HG03439 (cell line): Measurements from ENCODE around the gene CCDC69.
"Not testable (repeated sequence)": the region's sequence is repeated elsewhere in the genome, so short reads cannot be mapped to it uniquely, and the experiment has no call there.

ENCODE experiments used
- ATAC-seq: cut with Tn5 transposase; IDR thresholded peaks from one replicate; pipeline ENCODE4 v1.9.1; 2021; ENCODE audit warnings: mild to moderate bottlenecking, moderate library complexity; ENCODE audit not compliant: unreplicated experiment

The CCDC69 gene

DNA sequence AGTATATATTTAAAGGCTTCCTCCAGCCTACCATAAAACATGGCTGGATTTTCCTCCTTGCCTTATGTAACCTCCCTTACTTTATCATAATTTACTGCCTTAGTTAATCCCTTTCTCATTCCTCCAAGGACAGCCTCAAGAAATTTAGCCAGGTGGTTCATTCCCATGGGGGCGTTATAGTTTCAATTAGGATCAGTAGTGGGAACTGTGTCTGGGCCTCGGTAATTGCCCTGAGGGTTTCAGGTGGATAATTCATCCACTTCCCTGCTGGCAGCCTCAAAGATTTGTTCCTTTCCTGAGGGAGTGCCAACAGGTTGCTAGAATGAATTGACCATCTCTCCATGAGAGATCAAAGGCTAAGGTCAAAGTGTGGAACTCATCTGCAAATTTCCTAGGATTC lies 24.8 kb upstream of the CCDC69 start:
- no peak for ATAC-seq

- ATAC-seq: no peak
These were observed 21.9 kb upstream of the CCDC69 start for GRCh38 chr5:151245680-151246219.

GRCh38 chr5:151244206-151244605 lies 20.3 kb upstream of the CCDC69 start:
- no peak for ATAC-seq

GRCh38 chr5:151243564-151243963 lies 19.7 kb upstream of the CCDC69 start:
- no peak for ATAC-seq

DNA sequence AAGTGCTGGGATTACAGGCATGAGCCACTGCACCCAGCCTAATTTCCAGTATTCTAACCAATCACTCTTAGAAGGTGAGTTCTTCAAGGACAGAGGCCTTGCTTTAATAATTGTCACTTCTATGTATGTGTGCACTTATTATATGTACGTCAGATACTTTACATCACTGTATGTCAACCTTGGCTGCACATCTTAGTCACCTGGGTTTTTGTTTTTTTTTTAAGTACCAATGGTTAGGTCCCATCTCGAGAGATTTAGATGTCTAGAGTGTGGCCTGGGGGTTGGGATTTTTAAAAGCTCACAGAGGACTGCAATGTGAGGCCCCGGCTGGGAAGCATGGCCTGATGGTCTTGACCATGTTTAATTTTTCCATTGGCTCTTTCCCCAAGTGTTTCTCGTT lies 19.2 kb upstream of the CCDC69 start:
- ATAC-seq: no peak

- ATAC-seq: no peak
These were observed 17.2 kb upstream of the CCDC69 start for GRCh38 chr5:151240924-151241635.

DNA sequence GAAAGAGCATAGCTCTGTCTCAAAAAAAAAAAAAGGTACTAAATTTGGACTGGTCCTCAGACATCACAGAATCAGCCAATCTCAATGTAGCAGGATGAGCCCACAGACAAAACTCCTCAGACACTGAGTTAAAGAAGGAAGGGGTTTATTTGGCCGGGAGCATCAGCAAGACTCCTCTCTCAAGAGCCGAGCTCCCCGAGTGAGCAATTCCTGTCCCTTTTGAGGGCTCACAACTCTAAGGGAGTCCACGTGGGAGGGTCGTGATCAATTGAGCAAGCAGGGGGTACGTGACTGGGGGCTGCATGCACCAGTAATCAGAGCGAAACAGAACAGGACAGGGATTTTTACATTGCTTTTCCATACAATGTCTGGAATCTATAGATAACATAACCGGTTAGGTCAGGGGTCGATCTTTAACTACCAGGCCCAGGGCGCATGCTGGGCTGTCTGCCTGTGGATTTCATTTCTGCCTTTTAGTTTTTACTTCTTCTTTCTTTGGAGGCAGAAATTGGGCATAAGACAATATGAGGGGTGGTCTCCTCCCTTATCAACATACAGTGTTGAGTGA lies 16.5 kb upstream of the CCDC69 start:
- not testable (repeated sequence) for ATAC-seq

- peak; percentile 41 for ATAC-seq
These were observed 15.5 kb upstream of the CCDC69 start for GRCh38 chr5:151239237-151239861.

DNA sequence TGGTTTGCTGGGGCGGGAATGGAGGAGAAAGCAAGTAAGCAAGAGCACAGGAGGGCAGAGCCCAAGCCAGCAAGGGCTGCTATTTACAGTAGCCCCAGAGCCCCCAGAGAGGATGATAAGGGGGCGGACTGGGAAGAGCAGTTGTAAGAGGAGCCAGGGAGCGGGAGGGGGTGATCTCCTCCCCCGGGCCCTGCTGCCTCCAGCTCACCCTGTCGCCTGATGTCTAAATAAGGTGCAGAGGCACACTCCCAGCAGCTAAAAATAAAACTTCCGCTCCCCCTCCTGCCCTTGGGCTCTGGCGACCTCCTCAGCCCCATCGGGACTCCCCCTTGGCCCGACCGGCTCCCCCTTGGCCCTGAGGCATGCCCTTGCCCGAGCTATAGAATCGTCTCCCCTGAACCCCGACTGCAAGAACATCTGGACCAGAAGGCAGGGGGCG lies 14.4 kb upstream of the CCDC69 start:
- no peak for ATAC-seq

GRCh38 chr5:151237685-151238084 lies 13.8 kb upstream of the CCDC69 start:
- no peak for ATAC-seq

DNA sequence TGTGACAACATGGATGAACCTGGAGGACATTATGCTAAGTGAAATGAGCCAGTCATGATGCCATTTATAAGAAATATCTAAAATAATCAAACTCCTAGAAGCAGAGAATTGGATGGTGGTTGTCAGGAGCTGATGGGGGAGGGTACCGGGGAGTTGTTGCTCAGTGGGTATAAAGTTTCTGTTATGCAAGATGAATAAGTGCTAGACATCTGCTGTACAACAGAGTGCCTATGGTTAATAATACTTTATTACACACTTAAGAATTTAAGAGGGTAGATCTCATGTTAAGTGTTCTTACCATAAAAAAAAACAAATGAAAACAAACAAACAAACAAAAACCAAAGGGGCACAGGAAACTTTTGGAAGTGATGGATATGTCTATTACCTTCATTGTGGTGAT lies 13.0 kb upstream of the CCDC69 start:
- no peak for ATAC-seq

DNA sequence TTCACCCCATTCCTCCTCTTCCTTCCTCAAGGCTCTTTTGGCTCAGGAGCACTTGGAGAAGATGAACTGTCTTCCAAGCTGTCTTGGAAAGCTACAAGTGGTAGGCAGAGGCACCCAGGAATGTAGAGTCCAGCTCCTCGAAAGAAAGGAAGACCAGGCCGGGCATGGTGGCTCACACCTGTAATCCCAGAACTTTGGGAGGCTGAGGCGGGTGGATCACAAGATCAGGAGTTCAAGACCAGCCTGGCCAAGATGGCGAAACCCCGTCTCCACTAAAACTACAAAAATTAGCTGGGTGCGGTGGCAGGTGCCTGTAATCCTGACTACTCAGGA lies 11.3 kb upstream of the CCDC69 start:
- ATAC-seq: not testable (repeated sequence)

DNA sequence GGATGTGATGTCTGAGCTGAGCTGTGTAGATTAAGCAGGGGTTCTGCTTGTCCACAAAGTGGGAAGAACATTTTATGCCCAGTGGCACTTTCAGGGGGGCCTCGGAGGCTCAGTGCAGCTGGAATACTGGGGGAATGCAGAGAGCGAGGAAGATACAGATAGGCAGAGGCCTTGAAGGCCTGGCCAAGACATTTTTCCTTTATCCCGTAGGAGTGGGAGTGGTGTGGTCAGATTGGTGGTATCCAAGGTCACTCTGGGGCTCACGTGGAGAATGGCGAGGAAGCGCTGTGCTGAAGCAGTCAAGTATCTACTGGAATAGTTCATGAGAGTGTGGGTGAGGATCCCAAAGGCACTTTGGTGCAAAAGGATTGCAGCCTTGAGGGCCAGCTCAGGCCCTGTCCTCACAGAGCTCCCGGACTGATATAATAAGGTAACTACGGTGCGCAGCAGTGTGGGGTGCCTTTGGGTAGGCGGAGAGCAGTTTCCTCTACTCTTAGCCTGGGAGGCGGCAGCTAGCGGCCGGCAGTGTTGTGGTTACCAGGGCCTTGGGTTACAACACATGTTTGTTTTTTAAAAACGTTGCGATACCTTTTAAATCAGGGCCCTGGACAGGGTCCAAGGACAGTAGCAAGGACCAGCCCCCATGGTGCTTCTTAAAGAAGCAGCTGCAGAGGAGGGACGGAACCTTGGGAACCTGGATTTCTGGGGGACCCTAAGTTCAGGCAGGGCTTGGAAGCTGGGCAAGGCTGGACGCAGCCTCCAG lies 10.8 kb upstream of the CCDC69 start:
- ATAC-seq: peak; percentile 58

GRCh38 chr5:151233616-151234085 lies 9.8 kb upstream of the CCDC69 start:
- peak; percentile 55 for ATAC-seq

GRCh38 chr5:151231359-151231758 lies 7.5 kb upstream of the CCDC69 start:
- no peak for ATAC-seq

- ATAC-seq: no peak
These were observed 6.3 kb upstream of the CCDC69 start for GRCh38 chr5:151230048-151230680.

GRCh38 chr5:151228986-151229385 lies 5.1 kb upstream of the CCDC69 start:
- no peak for ATAC-seq

DNA sequence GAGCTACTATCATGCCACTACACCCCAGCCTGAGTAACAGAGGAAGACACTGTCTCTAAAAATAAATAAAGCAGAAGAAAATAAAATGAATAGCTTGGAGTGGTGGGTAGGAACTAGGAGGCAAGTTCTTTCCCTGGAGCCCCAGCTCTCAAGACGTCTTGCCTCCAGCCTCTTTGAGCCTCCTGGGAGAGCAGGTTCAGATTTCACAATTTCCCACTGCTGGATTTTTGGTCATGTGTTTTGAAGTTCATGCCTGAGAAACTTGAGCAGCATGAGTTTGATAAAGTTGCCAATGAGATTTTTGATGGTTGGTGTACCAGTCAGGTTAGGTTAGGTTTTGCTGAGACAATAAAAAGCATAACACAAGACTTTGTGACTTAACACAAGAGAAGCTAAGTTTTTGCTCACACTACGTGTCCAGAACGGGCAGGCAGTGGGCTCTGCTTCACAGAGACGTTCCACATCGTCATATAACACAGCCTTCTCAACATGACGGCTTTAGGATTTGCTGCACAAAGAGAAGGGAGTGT lies 4.1 kb upstream of the CCDC69 start:
- ATAC-seq: no peak

GRCh38 chr5:151225475-151225874 lies 1.6 kb upstream of the CCDC69 start:
- no peak for ATAC-seq

- ATAC-seq: no peak
These were observed 1.2 kb upstream of the CCDC69 start for GRCh38 chr5:151225071-151225470.

DNA sequence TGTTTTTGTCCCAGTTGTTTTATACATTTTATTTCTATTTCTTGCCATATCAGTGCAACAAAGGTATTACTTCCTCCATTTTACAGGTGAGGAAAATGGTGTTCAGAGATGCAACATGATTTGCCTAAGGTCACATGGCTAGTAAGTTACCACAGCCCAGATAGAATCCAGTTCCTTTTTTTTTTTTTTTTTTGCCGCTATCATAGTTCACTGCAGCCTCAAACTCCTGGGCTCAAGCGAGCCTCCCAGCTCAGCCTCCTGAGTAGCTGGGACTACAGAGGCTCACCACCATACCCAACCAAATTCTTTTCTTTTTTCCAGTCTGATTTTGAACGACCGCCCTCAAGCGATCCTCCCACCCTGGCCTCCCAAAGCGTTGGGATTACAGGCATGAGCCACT lies 480 bp upstream of the CCDC69 start:
- ATAC-seq: peak; percentile 29
